ENCODE measurements around the gene IRF6. TPM values are rescaled to one million over a fixed set of nuclear protein-coding genes. Genes with fewer than 3 reads are reported as not detected.

Gene IRF6
- total RNA-seq, 4 donors from 2014 or later = 0.46 to 1.2 (median 0.75) TPM

DNA sequence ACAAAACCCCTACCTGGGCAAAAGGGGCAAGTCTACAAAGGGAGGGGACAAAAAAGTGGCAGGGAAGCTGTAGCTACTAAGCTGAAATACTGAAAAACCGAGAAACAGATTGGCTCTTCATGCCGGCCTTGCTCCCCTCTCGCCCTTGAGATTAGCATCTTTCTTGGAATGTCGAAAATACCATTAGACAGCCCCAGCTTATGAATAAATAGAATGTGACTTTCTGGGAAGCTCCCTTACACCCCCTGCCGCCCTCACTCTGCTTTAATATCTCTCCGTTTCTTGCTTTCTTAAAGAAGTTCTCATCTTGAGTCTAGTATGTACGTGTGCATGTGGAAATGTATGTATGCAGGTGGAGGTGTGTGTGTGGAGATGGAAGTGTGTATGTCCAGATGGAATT lies 36.0 kb downstream of the IRF6 start:
- DNase-seq (ENCODE audit: extremely low spot score) = no peak
- H3K36me3 ChIP-seq = no peaks in the 10 kb centered on the region
- H3K9me3 ChIP-seq = no peaks in the 10 kb centered on the region
- intact Hi-C loops (cut with DNase I) = no loop called here
- peaks cover 23 to 44% (median 40%) of the 10 kb centered on the region in 4 donors for H3K4me1 ChIP-seq
- H3K4me3 ChIP-seq = peak overlapping the region; percentile 17 to 38 (median 22)
- peak overlapping the region; percentile 67 to 83 (median 74) for H3K27ac ChIP-seq (replicated peaks in 1 of 4)
- TF ChIP-seq, protein P1, sequence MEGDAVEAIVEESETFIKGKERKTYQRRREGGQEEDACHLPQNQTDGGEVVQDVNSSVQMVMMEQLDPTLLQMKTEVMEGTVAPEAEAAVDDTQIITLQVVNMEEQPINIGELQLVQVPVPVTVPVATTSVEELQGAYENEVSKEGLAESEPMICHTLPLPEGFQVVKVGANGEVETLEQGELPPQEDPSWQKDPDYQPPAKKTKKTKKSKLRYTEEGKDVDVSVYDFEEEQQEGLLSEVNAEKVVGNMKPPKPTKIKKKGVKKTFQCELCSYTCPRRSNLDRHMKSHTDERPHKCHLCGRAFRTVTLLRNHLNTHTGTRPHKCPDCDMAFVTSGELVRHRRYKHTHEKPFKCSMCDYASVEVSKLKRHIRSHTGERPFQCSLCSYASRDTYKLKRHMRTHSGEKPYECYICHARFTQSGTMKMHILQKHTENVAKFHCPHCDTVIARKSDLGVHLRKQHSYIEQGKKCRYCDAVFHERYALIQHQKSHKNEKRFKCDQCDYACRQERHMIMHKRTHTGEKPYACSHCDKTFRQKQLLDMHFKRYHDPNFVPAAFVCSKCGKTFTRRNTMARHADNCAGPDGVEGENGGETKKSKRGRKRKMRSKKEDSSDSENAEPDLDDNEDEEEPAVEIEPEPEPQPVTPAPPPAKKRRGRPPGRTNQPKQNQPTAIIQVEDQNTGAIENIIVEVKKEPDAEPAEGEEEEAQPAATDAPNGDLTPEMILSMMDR (IDR thresholded peaks at IDR 0.05) = no peak
- TF ChIP-seq EP300 (IDR thresholded peaks at IDR 0.05) (no peak), POLR2AphosphoS5 (IDR thresholded peaks at IDR 0.05) (no peak), POLR2A (IDR thresholded peaks at IDR 0.05; ENCODE audit: low read depth) (no peak)
- no peaks in the 10 kb centered on the region for H3K27me3 ChIP-seq
- WGBS = 64% methylated on average over 7 of the region's 7 CpGs

- Histone ChIP-seq H3K27me3 (no peaks in the 10 kb centered on the region), H3K4me1 (peaks cover 23 to 44% (median 40%) of the 10 kb centered on the region in 4 donors), H3K9me3 (no peaks in the 10 kb centered on the region), H3K27ac (replicated peaks in 1 of 4) (peak overlapping the region; percentile 67 to 83 (median 74)), H3K36me3 (no peaks in the 10 kb centered on the region), H3K4me3 (peak overlapping the region; percentile 17 to 38 (median 22))
- peak; percentile 94 for DNase-seq (ENCODE audit: extremely low spot score)
- intact Hi-C loops (cut with DNase I) = no loop called here
- 10% methylated on average over 13 of the region's 13 CpGs for WGBS
- TF ChIP-seq, protein P1 (IDR thresholded peaks at IDR 0.05) = no peak
- TF ChIP-seq POLR2A (IDR thresholded peaks at IDR 0.05; ENCODE audit: low read depth) (no peak), POLR2AphosphoS5 (IDR thresholded peaks at IDR 0.05) (peak; percentile 49 to 74), EP300 (IDR thresholded peaks at IDR 0.05) (no peak)
Observed at GRCh38 chr1:209769171-209769904, 36.6 kb downstream of the IRF6 start.

DNA sequence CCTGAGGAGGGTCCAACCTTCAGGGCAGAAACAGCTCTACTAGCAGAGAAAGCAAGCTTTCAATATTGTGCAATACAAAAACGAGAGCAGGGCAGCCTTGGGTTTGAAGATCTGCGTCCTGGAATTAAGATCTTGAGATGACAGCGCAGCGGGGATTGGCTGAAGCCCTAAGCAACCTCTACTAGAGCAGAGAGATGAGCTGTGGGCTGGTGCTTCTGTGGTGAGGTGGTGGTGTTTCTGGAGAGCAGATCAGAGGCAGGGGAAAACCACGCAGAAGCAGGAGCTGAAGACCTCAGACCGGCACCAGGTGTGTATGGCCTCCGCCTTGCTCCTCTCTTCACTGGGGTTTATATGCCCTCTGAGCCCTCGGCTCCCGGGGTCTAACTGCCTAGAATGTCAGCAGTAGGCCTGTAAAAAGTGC lies 37.6 kb downstream of the IRF6 start:
- no peak for TF ChIP-seq POLR2A (IDR thresholded peaks at IDR 0.05; ENCODE audit: low read depth)
- H3K27me3 ChIP-seq = no peaks in the 10 kb centered on the region
- 73% methylated on average over 5 of the region's 9 CpGs for WGBS
- intact Hi-C loops (cut with DNase I) = no loop called here
- H3K9me3 ChIP-seq = no peaks in the 10 kb centered on the region
- peak overlapping the region; percentile 67 to 83 (median 74) for H3K27ac ChIP-seq (replicated peaks in 1 of 4)
- H3K4me1 ChIP-seq = peaks cover 23 to 44% (median 40%) of the 10 kb centered on the region in 4 donors
- H3K36me3 ChIP-seq = no peaks in the 10 kb centered on the region
- no peak for DNase-seq (ENCODE audit: extremely low spot score)
- peak overlapping the region in 3 of 4 donors; percentile 17 to 23 (median 22) for H3K4me3 ChIP-seq

DNA sequence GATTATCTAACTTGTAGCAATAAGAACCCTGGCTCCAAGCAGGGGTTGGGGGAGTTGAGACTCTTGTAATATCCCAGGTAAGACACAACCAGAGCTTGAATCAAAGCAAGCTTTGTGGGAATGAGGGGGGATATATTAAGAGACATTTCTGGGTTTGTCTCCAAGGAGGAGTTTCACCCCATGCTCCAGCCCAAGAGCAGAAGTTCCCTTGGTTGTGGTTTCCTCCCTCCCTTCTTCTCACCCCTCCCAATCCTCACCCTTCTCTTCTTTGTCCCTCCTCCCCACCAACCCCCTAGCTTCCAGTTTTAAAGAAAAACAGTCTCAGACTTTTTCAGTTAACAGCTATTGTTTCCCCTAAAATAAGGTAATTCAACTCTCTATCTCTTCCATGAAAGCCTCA lies 38.2 kb downstream of the IRF6 start:
- TF ChIP-seq POLR2A (IDR thresholded peaks at IDR 0.05; ENCODE audit: low read depth) (no peak), POLR2AphosphoS5 (IDR thresholded peaks at IDR 0.05) (no peak)
- TF ChIP-seq, protein P1 (IDR thresholded peaks at IDR 0.05) = no peak
- intact Hi-C loops (cut with DNase I) = no loop called here
- no peaks in the 10 kb centered on the region for H3K9me3 ChIP-seq
- H3K4me1 ChIP-seq = peaks cover 23 to 44% (median 40%) of the 10 kb centered on the region in 4 donors
- DNase-seq (ENCODE audit: extremely low spot score) = no peak
- H3K27me3 ChIP-seq = no peaks in the 10 kb centered on the region
- no peaks in the 10 kb centered on the region for H3K36me3 ChIP-seq
- H3K27ac ChIP-seq (replicated peaks in 1 of 4) = no peak overlapping the region
- H3K4me3 ChIP-seq = no peak overlapping the region

DNA sequence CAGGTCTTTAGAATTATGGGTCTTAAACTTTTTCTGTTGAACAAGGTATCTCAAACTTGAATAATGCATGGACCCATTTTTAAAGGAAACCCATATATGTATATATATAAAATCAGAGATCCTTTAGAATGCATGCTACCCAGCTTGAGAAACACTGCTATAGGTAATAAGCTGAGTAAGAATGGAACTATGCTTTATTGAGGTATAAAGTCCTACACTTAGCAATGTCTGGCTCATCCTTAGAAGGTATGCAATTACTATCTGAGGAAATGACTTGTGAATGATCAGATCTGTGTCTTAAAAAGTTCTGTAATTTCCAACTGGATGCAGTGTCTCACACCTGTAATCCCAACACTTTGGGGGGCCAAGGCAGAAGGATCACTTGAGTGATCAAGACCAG lies 38.8 kb downstream of the IRF6 start:
- DNase-seq (ENCODE audit: extremely low spot score) = no peak
- Histone ChIP-seq H3K4me1 (peaks cover 23 to 41% (median 35%) of the 10 kb centered on the region in 4 donors), H3K27me3 (no peaks in the 10 kb centered on the region), H3K36me3 (no peaks in the 10 kb centered on the region), H3K9me3 (no peaks in the 10 kb centered on the region), H3K27ac (replicated peaks in 1 of 4) (no peak overlapping the region), H3K4me3 (no peak overlapping the region)
- intact Hi-C loops (cut with DNase I) = no loop called here
- TF ChIP-seq EP300 (IDR thresholded peaks at IDR 0.05) (no peak), POLR2AphosphoS5 (IDR thresholded peaks at IDR 0.05) (no peak)
